ENCODE data around the gene LPCAT2. TPM values are rescaled to one million over a fixed set of nuclear protein-coding genes. Genes with fewer than 3 reads are reported as not detected.

The LPCAT2 gene
- polyA plus RNA-seq, 2 donors = 3.5 to 5.0 TPM

GRCh38 chr16:55534756-55535155, 25.9 kb downstream of the LPCAT2 start:
- 37 to 52% methylated on average over 2 of the region's 2 CpGs for WGBS, 2 donors

GRCh38 chr16:55539049-55539448, 30.2 kb downstream of the LPCAT2 start:
- Histone ChIP-seq H3K27ac (ENCODE audit: low read depth in 2 of 2, low read length in 1 of 2) (no peak overlapping the region), H3K4me1 (ENCODE audit: control insufficient read depth in 2 of 2, insufficient read depth in 2 of 2, low read length in 1 of 2) (no peaks in the 10 kb centered on the region), H3K27me3 (ENCODE audit: control insufficient read depth in 1 of 2, insufficient read depth in 2 of 2, low read length in 2 of 2) (no peaks in the 10 kb centered on the region), H3K36me3 (ENCODE audit: control insufficient read depth in 2 of 2, insufficient read depth in 2 of 2, low read length in 1 of 2) (no peaks in the 10 kb centered on the region), H3K9me3 (ENCODE audit: control insufficient read depth in 2 of 2, insufficient read depth in 1 of 2, low read depth in 1 of 2, low read length in 1 of 2) (no peaks in the 10 kb centered on the region), H3K4me3 (ENCODE audit: low read depth in 1 of 2, low read length in 2 of 2) (no peak overlapping the region)
- 58 to 61% methylated on average over 5 of the region's 5 CpGs for WGBS, 2 donors

More at GRCh38 chr16:55534756-55535155, 25.9 kb downstream of the LPCAT2 start:
- no peak overlapping the region for H3K4me3 ChIP-seq (ENCODE audit: low read depth in 1 of 2, low read length in 2 of 2)
- no peaks in the 10 kb centered on the region for H3K27me3 ChIP-seq (ENCODE audit: control insufficient read depth in 1 of 2, insufficient read depth in 2 of 2, low read length in 2 of 2)
- H3K4me1 ChIP-seq (ENCODE audit: control insufficient read depth in 2 of 2, insufficient read depth in 2 of 2, low read length in 1 of 2) = no peaks in the 10 kb centered on the region
- no peaks in the 10 kb centered on the region for H3K9me3 ChIP-seq (ENCODE audit: control insufficient read depth in 2 of 2, insufficient read depth in 1 of 2, low read depth in 1 of 2, low read length in 1 of 2)
- no peaks in the 10 kb centered on the region for H3K36me3 ChIP-seq (ENCODE audit: control insufficient read depth in 2 of 2, insufficient read depth in 2 of 2, low read length in 1 of 2)
- H3K27ac ChIP-seq (ENCODE audit: low read depth in 2 of 2, low read length in 1 of 2) = no peak overlapping the region

- Histone ChIP-seq H3K9me3 (ENCODE audit: control insufficient read depth in 2 of 2, insufficient read depth in 1 of 2, low read depth in 1 of 2, low read length in 1 of 2) (no peaks in the 10 kb centered on the region), H3K4me1 (ENCODE audit: control insufficient read depth in 2 of 2, insufficient read depth in 2 of 2, low read length in 1 of 2) (no peaks in the 10 kb centered on the region), H3K27ac (ENCODE audit: low read depth in 2 of 2, low read length in 1 of 2) (no peak overlapping the region), H3K27me3 (ENCODE audit: control insufficient read depth in 1 of 2, insufficient read depth in 2 of 2, low read length in 2 of 2) (no peaks in the 10 kb centered on the region), H3K36me3 (ENCODE audit: control insufficient read depth in 2 of 2, insufficient read depth in 2 of 2, low read length in 1 of 2) (no peaks in the 10 kb centered on the region), H3K4me3 (ENCODE audit: low read depth in 1 of 2, low read length in 2 of 2) (no peak overlapping the region)
- WGBS, 2 donors = 67 to 76% methylated on average over 1 of the region's 1 CpG
Measured at GRCh38 chr16:55539488-55539887, 30.6 kb downstream of the LPCAT2 start.

- 93 to 94% methylated on average over 1 of the region's 1 CpG for WGBS, 2 donors
- H3K36me3 ChIP-seq (ENCODE audit: control insufficient read depth in 2 of 2, insufficient read depth in 2 of 2, low read length in 1 of 2) = no peaks in the 10 kb centered on the region
Measured at GRCh38 chr16:55540221-55540620, 31.3 kb downstream of the LPCAT2 start.

GRCh38 chr16:55542459-55543082, 33.7 kb downstream of the LPCAT2 start:
- no peak overlapping the region for H3K27ac ChIP-seq (ENCODE audit: low read depth in 2 of 2, low read length in 1 of 2)
- no peak overlapping the region for H3K4me3 ChIP-seq (ENCODE audit: low read depth in 1 of 2, low read length in 2 of 2)
- no peaks in the 10 kb centered on the region for H3K36me3 ChIP-seq (ENCODE audit: control insufficient read depth in 2 of 2, insufficient read depth in 2 of 2, low read length in 1 of 2)
- 85 to 96% methylated on average over 1 of the region's 1 CpG for WGBS, 2 donors
- H3K9me3 ChIP-seq (ENCODE audit: control insufficient read depth in 2 of 2, insufficient read depth in 1 of 2, low read depth in 1 of 2, low read length in 1 of 2) = no peaks in the 10 kb centered on the region
- no peaks in the 10 kb centered on the region for H3K4me1 ChIP-seq (ENCODE audit: control insufficient read depth in 2 of 2, insufficient read depth in 2 of 2, low read length in 1 of 2)
- no peaks in the 10 kb centered on the region for H3K27me3 ChIP-seq (ENCODE audit: control insufficient read depth in 1 of 2, insufficient read depth in 2 of 2, low read length in 2 of 2)

More at GRCh38 chr16:55540221-55540620, 31.3 kb downstream of the LPCAT2 start:
- no peak overlapping the region for H3K27ac ChIP-seq (ENCODE audit: low read depth in 2 of 2, low read length in 1 of 2)
- H3K9me3 ChIP-seq (ENCODE audit: control insufficient read depth in 2 of 2, insufficient read depth in 1 of 2, low read depth in 1 of 2, low read length in 1 of 2) = no peaks in the 10 kb centered on the region
- H3K4me1 ChIP-seq (ENCODE audit: control insufficient read depth in 2 of 2, insufficient read depth in 2 of 2, low read length in 1 of 2) = no peaks in the 10 kb centered on the region
- no peaks in the 10 kb centered on the region for H3K27me3 ChIP-seq (ENCODE audit: control insufficient read depth in 1 of 2, insufficient read depth in 2 of 2, low read length in 2 of 2)
- H3K4me3 ChIP-seq (ENCODE audit: low read depth in 1 of 2, low read length in 2 of 2) = no peak overlapping the region

- Histone ChIP-seq H3K27ac (ENCODE audit: low read depth in 2 of 2, low read length in 1 of 2) (no peak overlapping the region), H3K4me3 (ENCODE audit: low read depth in 1 of 2, low read length in 2 of 2) (no peak overlapping the region), H3K36me3 (ENCODE audit: control insufficient read depth in 2 of 2, insufficient read depth in 2 of 2, low read length in 1 of 2) (no peaks in the 10 kb centered on the region), H3K27me3 (ENCODE audit: control insufficient read depth in 1 of 2, insufficient read depth in 2 of 2, low read length in 2 of 2) (no peaks in the 10 kb centered on the region), H3K4me1 (ENCODE audit: control insufficient read depth in 2 of 2, insufficient read depth in 2 of 2, low read length in 1 of 2) (no peaks in the 10 kb centered on the region), H3K9me3 (ENCODE audit: control insufficient read depth in 2 of 2, insufficient read depth in 1 of 2, low read depth in 1 of 2, low read length in 1 of 2) (no peaks in the 10 kb centered on the region)
- 13 to 16% methylated on average over 2 of the region's 2 CpGs for WGBS, 2 donors
Measured at GRCh38 chr16:55543472-55543871, 34.6 kb downstream of the LPCAT2 start.

- Histone ChIP-seq H3K4me3 (ENCODE audit: low read depth in 1 of 2, low read length in 2 of 2) (no peak overlapping the region), H3K27me3 (ENCODE audit: control insufficient read depth in 1 of 2, insufficient read depth in 2 of 2, low read length in 2 of 2) (no peaks in the 10 kb centered on the region), H3K9me3 (ENCODE audit: control insufficient read depth in 2 of 2, insufficient read depth in 1 of 2, low read depth in 1 of 2, low read length in 1 of 2) (no peaks in the 10 kb centered on the region), H3K4me1 (ENCODE audit: control insufficient read depth in 2 of 2, insufficient read depth in 2 of 2, low read length in 1 of 2) (peaks cover 0 to 2% of the 10 kb centered on the region in 2 donors), H3K36me3 (ENCODE audit: control insufficient read depth in 2 of 2, insufficient read depth in 2 of 2, low read length in 1 of 2) (no peaks in the 10 kb centered on the region), H3K27ac (ENCODE audit: low read depth in 2 of 2, low read length in 1 of 2) (no peak overlapping the region)
Measured at GRCh38 chr16:55552621-55553020, 43.7 kb downstream of the LPCAT2 start.

- H3K4me3 ChIP-seq (ENCODE audit: low read depth in 1 of 2, low read length in 2 of 2) = no peak overlapping the region
- H3K27me3 ChIP-seq (ENCODE audit: control insufficient read depth in 1 of 2, insufficient read depth in 2 of 2, low read length in 2 of 2) = no peaks in the 10 kb centered on the region
- peaks cover 0 to 2% of the 10 kb centered on the region in 2 donors for H3K4me1 ChIP-seq (ENCODE audit: control insufficient read depth in 2 of 2, insufficient read depth in 2 of 2, low read length in 1 of 2)
- no peaks in the 10 kb centered on the region for H3K9me3 ChIP-seq (ENCODE audit: control insufficient read depth in 2 of 2, insufficient read depth in 1 of 2, low read depth in 1 of 2, low read length in 1 of 2)
- H3K36me3 ChIP-seq (ENCODE audit: control insufficient read depth in 2 of 2, insufficient read depth in 2 of 2, low read length in 1 of 2) = no peaks in the 10 kb centered on the region
- 65 to 81% methylated on average over 2 of the region's 2 CpGs for WGBS, 2 donors
- H3K27ac ChIP-seq (ENCODE audit: low read depth in 2 of 2, low read length in 1 of 2) = no peak overlapping the region
Measured at GRCh38 chr16:55555436-55555835, 46.6 kb downstream of the LPCAT2 start.

GRCh38 chr16:55557186-55557585, 48.3 kb downstream of the LPCAT2 start:
- peak overlapping the region; percentile 15 to 46 for H3K27ac ChIP-seq (ENCODE audit: low read depth in 2 of 2, low read length in 1 of 2)
- H3K36me3 ChIP-seq (ENCODE audit: control insufficient read depth in 2 of 2, insufficient read depth in 2 of 2, low read length in 1 of 2) = no peaks in the 10 kb centered on the region
- peaks cover 0 to 2% of the 10 kb centered on the region in 2 donors for H3K4me1 ChIP-seq (ENCODE audit: control insufficient read depth in 2 of 2, insufficient read depth in 2 of 2, low read length in 1 of 2)

GRCh38 chr16:55559233-55559632, 50.4 kb downstream of the LPCAT2 start:
- Histone ChIP-seq H3K27ac (ENCODE audit: low read depth in 2 of 2, low read length in 1 of 2) (peak overlapping the region; percentile 21 to 47), H3K4me1 (ENCODE audit: control insufficient read depth in 2 of 2, insufficient read depth in 2 of 2, low read length in 1 of 2) (peaks cover 0 to 2% of the 10 kb centered on the region in 2 donors)

More at GRCh38 chr16:55557186-55557585, 48.3 kb downstream of the LPCAT2 start:
- H3K27me3 ChIP-seq (ENCODE audit: control insufficient read depth in 1 of 2, insufficient read depth in 2 of 2, low read length in 2 of 2) = no peaks in the 10 kb centered on the region
- H3K9me3 ChIP-seq (ENCODE audit: control insufficient read depth in 2 of 2, insufficient read depth in 1 of 2, low read depth in 1 of 2, low read length in 1 of 2) = no peaks in the 10 kb centered on the region
- H3K4me3 ChIP-seq (ENCODE audit: low read depth in 1 of 2, low read length in 2 of 2) = no peak overlapping the region

More at GRCh38 chr16:55559233-55559632, 50.4 kb downstream of the LPCAT2 start:
- H3K27me3 ChIP-seq (ENCODE audit: control insufficient read depth in 1 of 2, insufficient read depth in 2 of 2, low read length in 2 of 2) = no peaks in the 10 kb centered on the region
- no peak overlapping the region for H3K4me3 ChIP-seq (ENCODE audit: low read depth in 1 of 2, low read length in 2 of 2)
- H3K9me3 ChIP-seq (ENCODE audit: control insufficient read depth in 2 of 2, insufficient read depth in 1 of 2, low read depth in 1 of 2, low read length in 1 of 2) = no peaks in the 10 kb centered on the region
- H3K36me3 ChIP-seq (ENCODE audit: control insufficient read depth in 2 of 2, insufficient read depth in 2 of 2, low read length in 1 of 2) = no peaks in the 10 kb centered on the region
